NCI-H345 treated with DMSO at 0.1 percent for 48 hours (cell line): ENCODE data around the gene EDEM1.

Experiments used
- DNase-seq: peaks from one replicate; lab custom pipeline; 2025; ENCODE audit not compliant: unreplicated experiment; lab: John Stamatoyannopoulos, UW

EDEM1 gene

DNA sequence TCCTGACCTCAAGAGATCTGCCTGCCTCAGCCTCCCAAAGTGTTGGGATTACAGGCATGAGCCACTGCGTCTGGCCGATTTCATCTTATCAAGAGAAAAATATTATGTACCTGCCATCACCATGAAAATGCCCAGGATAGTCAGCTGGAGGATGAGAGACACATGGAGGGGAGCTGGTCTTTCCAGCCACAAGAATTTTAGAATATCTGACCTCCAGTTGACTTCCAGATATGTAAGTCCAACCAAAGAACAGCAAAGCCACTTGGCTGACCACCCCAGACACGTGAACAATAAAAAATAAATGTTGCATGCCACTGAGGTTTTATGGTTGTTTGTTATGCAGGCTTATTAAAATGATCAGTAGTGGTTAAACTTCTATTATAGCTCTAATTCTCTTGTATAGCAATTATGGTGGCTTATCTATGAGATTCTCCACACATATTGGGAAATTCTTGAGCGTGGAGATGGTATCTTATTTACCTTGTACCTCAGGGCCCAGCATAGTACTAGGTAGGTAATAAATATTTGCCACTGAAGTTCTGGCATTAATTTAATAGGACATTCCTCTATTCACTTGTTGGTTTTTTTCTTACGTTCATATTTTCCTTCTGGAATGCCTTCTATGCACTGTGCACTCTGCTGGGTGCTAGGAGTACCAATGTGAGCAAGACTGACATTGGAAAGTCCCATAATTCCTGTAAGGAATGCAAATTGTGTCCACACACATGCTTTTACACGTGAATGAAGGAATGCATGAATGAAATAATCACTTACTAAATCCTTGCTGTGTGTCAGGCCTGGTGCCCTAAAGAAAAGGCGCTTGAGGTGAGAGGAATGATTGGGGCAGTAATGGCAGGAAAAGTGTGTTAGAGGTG lies 77.6 kb downstream of the EDEM1 start:
- no peak for DNase-seq

DNA sequence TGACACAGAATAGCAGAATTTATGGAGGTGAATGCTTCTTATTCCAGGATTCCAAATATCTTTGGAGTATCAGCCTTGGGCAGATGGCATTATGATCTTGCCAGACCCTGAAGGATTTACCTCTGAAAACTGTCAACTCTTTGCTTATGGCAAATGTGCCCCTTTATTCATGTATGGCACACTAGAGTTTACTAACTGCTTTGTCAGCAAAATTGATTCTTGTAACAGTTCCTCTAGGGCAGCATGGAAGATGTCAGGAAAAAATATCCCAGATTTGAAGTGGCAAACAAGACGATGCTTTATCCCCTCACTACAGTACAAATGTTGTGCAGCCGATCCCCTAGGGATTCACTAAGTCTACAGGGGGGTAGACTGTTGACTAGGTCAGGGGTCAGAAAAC lies 79.7 kb downstream of the EDEM1 start:
- DNase-seq, result no peak

GRCh38 chr3:5267889-5268288 lies 80.4 kb downstream of the EDEM1 start:
- DNase-seq, result no peak
